Urothelium cell line (cell line): ENCODE results near the gene SORBS2.
"Not testable (repeated sequence)": the region's sequence is repeated elsewhere in the genome, so short reads cannot be mapped to it uniquely, and the experiment has no call there.

ENCODE experiments used
- DNase-seq: peaks from one replicate; pipeline ENCODE4 v3.0.0; 2011; ENCODE audit warnings: low spot score, mixed read lengths
- FAIRE-seq: peaks from 2 replicates; lab custom pipeline; 2011; peaks lifted over from hg19 to GRCh38; lab: Jason Lieb, UNC

The SORBS2 gene

GRCh38 chr4:185567381-185568376 lies 244.3 kb downstream of the SORBS2 start:
- FAIRE-seq: no peak

GRCh38 chr4:185566972-185567371 lies 245.0 kb downstream of the SORBS2 start:
- DNase-seq (no peak), FAIRE-seq (no peak)

More at GRCh38 chr4:185567381-185568376, 244.3 kb downstream of the SORBS2 start:
- no peak for DNase-seq

- no peak for FAIRE-seq
- no peak for DNase-seq
Measured at GRCh38 chr4:185566425-185566824, 245.6 kb downstream of the SORBS2 start.

GRCh38 chr4:185565696-185566095 lies 246.3 kb downstream of the SORBS2 start:
- FAIRE-seq (no peak), DNase-seq (no peak)

GRCh38 chr4:185564349-185564748 lies 247.6 kb downstream of the SORBS2 start:
- no peak for FAIRE-seq
- DNase-seq: no peak

- no peak for FAIRE-seq
- DNase-seq: no peak
Measured at GRCh38 chr4:185562531-185562930, 249.5 kb downstream of the SORBS2 start.

GRCh38 chr4:185560316-185560715 lies 251.7 kb downstream of the SORBS2 start:
- DNase-seq: no peak
- FAIRE-seq: no peak

GRCh38 chr4:185559915-185560281 lies 252.1 kb downstream of the SORBS2 start:
- peak; percentile 56 for FAIRE-seq

GRCh38 chr4:185559251-185559914 lies 252.6 kb downstream of the SORBS2 start:
- DNase-seq, FAIRE-seq: not testable (repeated sequence)

More at GRCh38 chr4:185559915-185560281, 252.1 kb downstream of the SORBS2 start:
- DNase-seq: peak; percentile 43

- DNase-seq: no peak
- no peak for FAIRE-seq
Measured at GRCh38 chr4:185554365-185555126, 257.4 kb downstream of the SORBS2 start.

- FAIRE-seq (no peak), DNase-seq (no peak)
Measured at GRCh38 chr4:185552254-185552653, 259.7 kb downstream of the SORBS2 start.

GRCh38 chr4:185550933-185551332 lies 261.1 kb downstream of the SORBS2 start:
- no peak for DNase-seq
- no peak for FAIRE-seq

- DNase-seq (no peak), FAIRE-seq (no peak)
Measured at GRCh38 chr4:185549095-185549639, 262.8 kb downstream of the SORBS2 start.

GRCh38 chr4:185548587-185548986 lies 263.4 kb downstream of the SORBS2 start:
- FAIRE-seq (no peak), DNase-seq (no peak)

GRCh38 chr4:185546335-185546734 lies 265.7 kb downstream of the SORBS2 start:
- no peak for FAIRE-seq
- DNase-seq: no peak

GRCh38 chr4:185542626-185543315 lies 269.2 kb downstream of the SORBS2 start:
- no peak for DNase-seq
- no peak for FAIRE-seq

- FAIRE-seq: no peak
Measured at GRCh38 chr4:185541251-185541727, 270.7 kb downstream of the SORBS2 start.

GRCh38 chr4:185540487-185541120 lies 271.4 kb downstream of the SORBS2 start:
- no peak for DNase-seq
- no peak for FAIRE-seq

More at GRCh38 chr4:185541251-185541727, 270.7 kb downstream of the SORBS2 start:
- no peak for DNase-seq

- DNase-seq: no peak
- FAIRE-seq: no peak
Measured at GRCh38 chr4:185540040-185540439, 272.0 kb downstream of the SORBS2 start.
